DOHH2 (cell line): ENCODE measurements around the gene CACNA2D1.

Experiments used
- CTCF ChIP-seq: fragments of 200-600 bp; sonication (generic); IDR thresholded peaks from one replicate; pipeline ENCODE4 v1.5.1; 2014; ENCODE audit warnings: antibody characterized with exemption, mild to moderate bottlenecking, low read depth, low read length; ENCODE audit not compliant: poor library complexity, severe bottlenecking
- EZH2phosphoT487 ChIP-seq: fragments of 200-600 bp; sonication (generic); IDR thresholded peaks from 2 replicates; pipeline ENCODE4 v1.6.1; 2017; ENCODE audit warnings: borderline replicate concordance, mild to moderate bottlenecking, antibody characterized with exemption, low read length, moderate library complexity, mixed read lengths

DNA sequence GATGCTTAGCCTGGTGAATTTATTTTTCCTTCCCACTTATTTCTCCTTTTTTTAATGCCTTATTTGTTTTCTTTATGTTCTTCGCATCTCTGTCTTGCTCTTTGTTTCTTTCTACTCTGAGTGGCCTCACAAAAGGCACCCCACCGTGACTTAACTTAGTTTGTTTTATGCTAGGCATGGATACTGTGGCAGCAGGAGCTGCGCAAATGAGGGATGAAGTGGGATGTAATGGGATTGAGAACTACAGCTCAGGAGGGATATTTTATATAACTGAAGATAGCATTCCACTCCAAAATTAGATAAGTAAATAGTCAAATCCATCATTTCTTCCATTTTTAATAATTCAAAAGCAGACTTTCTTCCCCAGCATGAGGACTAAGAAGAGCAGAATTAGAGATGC lies 1.7 kb upstream of the CACNA2D1 start:
- TF ChIP-seq CTCF: no peak
- TF ChIP-seq EZH2phosphoT487: no peak
